DMS 273 (cell line): Measurements from ENCODE around the gene SNX10.
"Not testable (repeated sequence)": the region's sequence is repeated elsewhere in the genome, so short reads cannot be mapped to it uniquely, and the experiment has no call there.

Experiments used
- DNase-seq: peaks from one replicate; lab custom pipeline; 2025; ENCODE audit not compliant: unreplicated experiment; lab: John Stamatoyannopoulos, UW

The SNX10 gene

DNA sequence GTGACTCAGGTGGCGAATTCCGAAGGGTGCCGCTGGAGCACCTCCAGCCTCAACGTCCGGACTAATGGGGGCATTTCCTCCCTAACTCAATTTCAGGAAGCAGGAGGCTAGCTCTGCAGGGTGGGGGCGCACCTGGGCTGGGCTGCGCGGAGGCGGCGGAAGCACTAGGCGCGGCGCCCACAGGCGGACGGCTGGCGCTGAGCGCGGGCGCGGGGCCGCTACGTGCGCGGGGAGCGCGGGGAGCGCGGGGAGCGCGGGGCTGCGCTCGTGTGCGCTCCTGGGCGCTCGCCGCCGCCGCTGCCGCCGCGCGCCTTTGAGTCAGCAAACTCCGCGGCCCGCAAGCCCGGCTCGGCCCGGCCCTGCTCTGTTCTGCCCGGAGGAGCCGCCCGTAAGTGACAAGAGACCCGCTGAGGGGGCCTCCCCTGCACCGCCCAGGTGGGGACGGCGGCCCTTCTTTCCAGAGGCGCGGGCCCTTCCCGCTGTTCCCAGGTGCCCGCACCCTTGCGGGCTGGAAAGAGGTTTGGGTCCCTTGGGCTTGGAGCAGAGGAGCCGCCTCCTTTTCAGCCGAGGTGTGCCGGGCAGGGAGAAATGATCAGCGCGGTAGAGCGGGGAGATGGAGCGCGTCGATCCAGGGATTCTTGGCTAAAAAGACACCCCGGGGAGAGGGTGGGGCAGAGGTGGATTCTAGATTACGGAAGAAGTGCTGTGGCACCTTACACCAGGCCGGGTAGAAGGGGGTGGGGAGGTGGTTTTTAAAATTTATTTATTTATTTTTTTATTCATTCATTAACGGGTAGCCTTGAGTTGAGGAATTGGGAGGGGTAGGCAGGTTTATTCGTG is at the start of gene SNX10:
SNX10 (plus strand) TSS at position 164 of the 840 bp plus-strand sequence. CDS start 54,581 bp downstream, outside the sequence.
- DNase-seq = peak; percentile 96

DNA sequence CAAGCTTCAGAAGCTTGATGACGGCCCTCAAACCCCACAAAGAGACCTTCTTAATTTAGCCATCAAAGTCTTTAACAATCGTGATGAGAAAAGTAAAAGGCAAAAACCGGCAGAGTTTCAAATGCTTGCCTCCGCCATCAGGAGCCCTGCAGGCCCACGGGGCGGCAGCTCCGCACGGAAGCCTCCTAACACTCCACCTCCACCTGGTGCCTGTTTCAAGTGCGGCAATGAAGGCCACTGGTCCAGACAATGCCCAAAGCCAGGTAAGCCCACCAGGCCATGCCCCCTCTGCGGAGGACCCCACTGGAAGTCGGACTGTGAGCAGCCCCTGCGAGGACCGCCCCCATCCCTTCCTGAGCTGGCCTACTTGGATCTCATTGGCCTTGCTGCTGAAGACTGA is 46.5 kb upstream of the SNX10 start:
- DNase-seq = no peak

DNA sequence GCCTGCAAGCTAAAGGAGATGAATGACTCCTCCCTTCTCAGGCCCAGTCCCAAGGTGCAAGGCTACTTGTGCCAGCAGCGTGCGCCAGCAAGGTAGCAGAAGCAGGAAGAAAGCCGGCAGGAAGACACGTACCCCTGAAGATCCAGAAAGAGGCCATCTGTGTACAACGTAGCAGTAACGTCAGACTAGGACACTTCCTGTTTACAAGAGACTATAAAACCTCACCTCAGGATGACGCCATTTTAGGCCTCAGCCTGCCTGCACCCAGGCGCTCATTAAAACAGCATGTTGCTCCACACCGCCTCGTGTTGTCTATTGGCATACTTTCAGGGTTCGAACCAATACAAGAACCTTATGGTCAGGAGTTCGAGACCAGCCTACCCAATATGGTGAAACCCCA is 41.4 kb upstream of the SNX10 start:
- DNase-seq = no peak

DNA sequence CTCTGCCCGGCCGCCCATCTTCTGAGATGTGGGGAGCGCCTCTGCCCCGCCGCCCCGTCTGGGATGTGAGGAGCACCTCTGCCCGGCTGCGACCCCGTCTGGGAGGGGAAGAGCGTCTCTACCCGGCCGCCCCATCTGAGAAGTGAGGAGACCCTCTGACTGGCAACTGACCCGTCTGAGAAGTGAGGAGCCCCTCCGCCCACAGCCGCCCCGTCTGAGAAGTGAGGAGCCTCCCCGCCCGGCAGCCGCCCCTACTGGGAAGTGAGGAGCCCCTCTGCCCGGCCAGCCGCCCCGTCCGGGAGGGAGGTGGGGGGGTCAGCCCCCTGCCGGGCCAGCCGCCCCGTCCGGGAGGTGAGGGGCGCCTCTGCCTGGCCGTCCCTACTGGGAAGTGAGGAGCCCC is 29.8 kb upstream of the SNX10 start:
- not testable (repeated sequence) for DNase-seq

DNA sequence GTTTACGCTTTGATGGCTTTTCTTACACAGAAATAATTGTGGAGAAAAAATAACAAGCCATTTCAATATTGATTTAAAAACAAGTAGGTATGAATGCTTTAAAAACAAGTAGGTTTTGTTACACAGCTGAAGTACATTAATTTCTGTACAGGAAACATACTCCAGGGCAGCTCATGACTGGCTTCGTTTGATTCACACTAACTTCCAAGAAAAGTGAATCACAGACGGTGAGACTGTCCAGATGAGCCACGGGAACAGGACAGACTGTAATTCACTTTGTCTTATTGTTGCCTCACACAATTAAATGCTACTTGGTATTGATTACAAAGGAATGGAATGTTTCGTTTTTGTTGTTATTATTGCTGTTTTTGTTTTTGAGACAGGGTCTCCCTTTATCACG is 26.6 kb upstream of the SNX10 start:
- no peak for DNase-seq

DNA sequence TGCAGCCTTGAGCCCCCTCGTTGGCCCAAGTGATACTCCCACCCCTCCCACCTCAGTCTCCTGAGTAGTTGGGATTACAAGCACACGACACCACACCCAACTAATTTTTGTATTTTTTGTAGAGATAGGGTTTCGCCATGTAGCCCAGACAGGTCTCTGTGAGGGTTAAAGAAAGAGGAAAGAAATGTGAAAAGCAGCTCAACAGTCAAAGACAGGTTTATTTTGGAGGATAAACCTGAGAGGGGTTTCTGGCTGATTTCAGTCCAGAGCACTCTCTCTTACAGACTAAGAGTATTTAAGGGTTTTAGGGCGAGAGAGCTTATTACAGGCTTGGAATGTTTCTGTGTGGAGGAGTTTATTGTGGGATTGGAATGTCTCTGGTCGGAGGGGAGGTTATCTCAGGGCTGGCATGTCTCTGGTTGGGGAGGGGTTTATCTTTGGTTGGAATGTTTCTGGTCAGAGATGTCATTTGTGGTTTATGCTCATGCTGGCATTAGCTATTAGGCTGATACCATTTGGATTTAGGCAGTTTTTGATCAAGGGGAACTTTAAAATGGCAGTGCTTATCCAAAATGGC is 26.1 kb upstream of the SNX10 start:
- DNase-seq = no peak

- no peak for DNase-seq
Measured at GRCh38 chr7:26267601-26268166, 24.0 kb upstream of the SNX10 start.

GRCh38 chr7:26275213-26275612 is 16.4 kb upstream of the SNX10 start:
- DNase-seq = no peak

DNA sequence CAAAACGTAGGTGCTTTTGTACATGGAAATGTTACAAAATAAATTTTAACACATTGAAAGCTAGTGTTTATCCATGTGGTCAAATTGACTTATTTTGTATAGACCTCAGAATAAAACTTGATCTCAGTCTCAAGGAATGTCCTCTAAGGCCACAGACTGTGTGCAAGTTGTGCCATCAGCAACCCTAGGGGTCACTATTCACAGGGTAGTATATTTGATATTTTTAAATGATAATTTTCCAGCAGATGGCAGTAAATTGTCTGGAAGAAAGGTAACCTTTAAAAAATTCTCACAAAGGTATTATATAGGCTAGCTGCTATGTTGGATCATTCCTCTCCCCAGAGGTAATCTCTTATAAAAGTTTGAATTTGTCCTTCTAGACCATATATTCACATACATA is 12.9 kb upstream of the SNX10 start:
- DNase-seq = peak; percentile 60

- peak; percentile 36 for DNase-seq
Measured at GRCh38 chr7:26279405-26279804, 12.3 kb upstream of the SNX10 start.

DNA sequence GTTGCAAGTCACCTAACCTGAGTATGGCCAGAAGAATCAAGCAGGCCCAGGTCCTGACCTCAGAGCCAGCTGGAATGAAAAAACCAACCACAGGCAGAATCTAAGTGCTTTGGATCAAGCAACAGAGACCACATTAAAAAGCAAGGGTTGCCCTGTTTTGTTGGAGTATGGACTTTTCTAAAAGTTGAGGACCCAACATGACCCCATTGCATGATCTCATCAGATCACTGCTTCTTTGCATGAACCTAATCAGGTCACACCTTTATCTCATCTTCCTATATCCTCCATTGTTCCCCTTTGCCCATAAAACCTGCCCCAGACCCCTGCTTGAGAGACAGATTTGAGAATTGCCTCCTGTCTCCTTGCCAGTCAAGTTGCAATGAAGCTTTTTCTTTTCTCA is 11.6 kb upstream of the SNX10 start:
- DNase-seq = no peak

DNA sequence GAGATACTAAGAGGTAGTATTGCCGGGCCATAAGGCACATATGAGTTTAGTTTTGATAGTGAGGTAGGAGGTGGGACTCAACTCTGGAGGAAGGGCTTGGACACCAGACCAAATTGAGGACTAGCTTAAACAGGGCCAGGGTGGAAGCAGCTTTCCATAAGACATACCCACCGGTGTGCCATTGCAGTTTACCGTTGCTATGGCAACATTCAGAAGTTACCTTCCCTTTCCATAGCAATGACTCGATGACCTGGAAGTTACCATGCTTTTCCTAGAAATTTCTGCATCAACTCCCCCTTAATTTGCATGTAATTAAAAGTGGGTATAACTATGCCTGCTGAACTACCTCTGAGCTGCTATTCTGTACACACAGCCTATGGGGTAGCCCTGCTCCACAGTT is 10.9 kb upstream of the SNX10 start:
- no peak for DNase-seq

GRCh38 chr7:26284477-26284876 is 7.2 kb upstream of the SNX10 start:
- no peak for DNase-seq

DNA sequence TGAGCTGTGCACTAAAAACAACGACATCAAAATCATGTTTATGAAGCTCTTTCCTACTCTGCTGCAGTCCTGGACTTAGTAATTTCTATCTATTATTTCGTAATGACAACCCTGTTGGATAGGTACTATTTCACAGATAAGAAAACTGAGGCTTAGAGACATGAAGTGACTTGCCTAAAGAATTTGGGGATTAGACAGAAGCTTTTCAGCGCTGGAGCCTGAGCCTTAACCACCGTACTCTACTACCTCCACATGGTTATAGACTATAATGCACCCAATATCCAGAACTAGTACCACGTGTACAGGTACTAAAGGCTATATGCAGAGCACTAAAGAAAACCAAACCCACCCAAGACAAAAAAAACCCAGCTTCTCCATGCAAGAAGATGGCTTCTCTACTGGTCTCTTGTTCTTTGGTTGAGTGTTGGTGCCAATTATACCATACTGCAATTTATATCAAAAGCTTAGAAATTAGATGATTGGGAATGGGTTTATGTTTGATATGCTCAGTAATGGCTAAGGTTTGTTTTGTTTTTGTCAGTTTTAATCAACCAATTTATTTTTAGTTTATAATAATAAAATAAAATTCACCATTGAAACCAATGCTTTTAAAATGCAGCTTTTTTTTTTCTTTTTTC is 6.5 kb upstream of the SNX10 start:
- DNase-seq = peak; percentile 40

DNA sequence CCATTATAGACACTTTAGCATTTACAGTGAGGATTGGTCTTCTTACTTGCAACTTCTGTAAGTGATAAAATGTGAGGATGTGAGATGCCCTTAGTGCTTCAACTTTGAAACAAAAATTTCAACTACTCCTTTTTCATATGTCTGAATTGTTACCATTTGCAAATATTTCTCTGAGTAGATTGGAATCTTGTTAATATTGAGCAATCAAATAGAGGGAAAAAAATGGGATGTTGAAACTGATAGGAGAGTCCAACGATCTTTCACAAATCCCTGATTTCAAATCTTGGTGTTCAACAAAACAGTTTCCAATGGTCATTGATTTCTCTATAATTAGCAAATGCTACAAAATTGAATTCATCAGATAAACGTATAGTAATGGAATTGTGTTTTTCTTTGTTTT is 5.5 kb upstream of the SNX10 start:
- no peak for DNase-seq

DNA sequence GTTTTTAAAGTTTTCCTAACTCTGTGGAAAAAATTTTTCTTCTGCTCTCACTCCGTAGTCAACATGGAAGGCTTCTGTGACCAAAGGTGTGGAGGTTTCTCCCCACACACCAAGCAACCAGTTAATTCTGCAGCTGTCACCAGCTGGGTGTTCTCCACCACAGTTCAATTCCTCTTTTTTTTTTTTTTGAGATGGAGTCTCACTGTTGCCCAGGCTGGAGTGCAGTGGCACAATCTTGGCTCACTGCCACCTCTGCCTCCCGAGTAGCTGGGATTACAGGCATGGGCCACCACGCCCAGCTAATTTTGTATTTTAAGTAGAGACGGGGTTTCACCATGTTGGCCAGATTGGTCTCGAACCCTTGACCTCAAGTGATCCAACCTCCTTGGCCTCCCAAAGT is 3.5 kb upstream of the SNX10 start:
- not testable (repeated sequence) for DNase-seq

- no peak for DNase-seq
Measured at GRCh38 chr7:26291251-26291650, 411 bp upstream of the SNX10 start.

GRCh38 chr7:26292768-26293560 is 1.3 kb downstream of the SNX10 start:
- DNase-seq = peak; percentile 33

- DNase-seq = no peak
Measured at GRCh38 chr7:26293569-26294308, 2.1 kb downstream of the SNX10 start.

DNA sequence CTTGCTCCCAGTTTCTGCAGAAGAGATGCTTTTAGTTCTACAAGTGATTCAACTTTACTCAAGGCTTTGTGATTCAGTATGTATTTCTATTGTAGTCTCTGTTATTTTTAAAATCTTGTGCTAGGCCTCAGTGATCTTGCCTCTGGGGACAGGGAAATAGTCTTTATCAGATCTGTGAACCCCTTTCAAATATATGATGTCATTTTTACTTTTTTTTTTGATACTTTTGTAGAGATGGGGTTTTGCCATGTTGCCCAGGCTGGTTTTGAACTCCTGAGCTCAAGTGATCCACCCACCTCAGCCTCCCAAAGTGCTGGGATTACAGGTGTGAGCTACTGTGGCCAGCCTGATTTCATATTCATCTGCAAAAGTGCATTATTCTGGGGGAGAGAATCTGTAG is 3.4 kb downstream of the SNX10 start:
- no peak for DNase-seq
